Panc1 (cell line): ENCODE results near the gene OPN4. TPM values are rescaled to one million over a fixed set of nuclear protein-coding genes. Genes with fewer than 3 reads are reported as not detected.

ENCODE experiments used
- ATAC-seq: fragments of 200-7000 bp; cut with Tn5 transposase; 2 replicates; pipeline ENCODE4 v1.9.1; 2020; ENCODE audit warnings: mild to moderate bottlenecking, moderate library complexity
- BruUV-seq: library from RNA; stranded (reverse); fragments of 400-500 nt; replicated peaks from 2 replicates; lab custom pipeline; 2021; lab: Mats Ljungman, UMichigan
- CTCF ChIA-PET: fragments of 300-600 bp; sonication (Branson Sonifier 250); formaldehyde crosslinking; loops from one replicate; lab custom pipeline; 2022; ENCODE audit warnings: antibody characterized with exemption; lab: Charles Lee
- POLR2A ChIA-PET: fragments of 300-600 bp; sonication (Branson Sonifier 250); formaldehyde crosslinking; loops from one replicate; lab custom pipeline; 2022; ENCODE audit warnings: antibody characterized with exemption; lab: Charles Lee
- DNase-seq: peaks from one replicate; pipeline ENCODE4 v3.0.0-alpha.2; 2010; ENCODE audit warnings: low read depth, low spot score
- H3K27ac ChIP-seq: 2 replicates; pipeline ENCODE4 v1.5.1; 2011; ENCODE audit warnings: mild to moderate bottlenecking, low read length, inconsistent platforms
- H3K27me3 ChIP-seq: fragments of 200-500 bp; sonication (Bioruptor generic); 2 replicates; pipeline ENCODE4 v1.6.0; 2014; ENCODE audit warnings: low read length, inconsistent platforms; ENCODE audit not compliant: control insufficient read depth, insufficient read depth
- H3K36me3 ChIP-seq: fragments of 200-500 bp; sonication (Bioruptor generic); 2 replicates; pipeline ENCODE4 v1.5.1; 2014; ENCODE audit warnings: inconsistent platforms, mild to moderate bottlenecking, low read length, moderate library complexity; ENCODE audit not compliant: control insufficient read depth, insufficient read depth
- H3K4me1 ChIP-seq: 2 replicates; pipeline ENCODE4 v1.5.1; 2011; ENCODE audit warnings: inconsistent platforms, mild to moderate bottlenecking, low read length, moderate library complexity; ENCODE audit not compliant: control insufficient read depth, insufficient read depth
- H3K4me3 ChIP-seq, 2 experiments: 2 replicates each; pipeline ENCODE4 v1.5.1; 2011 to 2012; ENCODE audit warnings: low read depth in 2 of 2, low read length in 2 of 2, mild to moderate bottlenecking in 2 of 2, inconsistent platforms in 1 of 2, moderate library complexity in 1 of 2
- H3K9me3 ChIP-seq: fragments of 200-500 bp; sonication (Bioruptor generic); 2 replicates; pipeline ENCODE4 v1.5.1; 2014; ENCODE audit warnings: low read depth, mild to moderate bottlenecking, inconsistent platforms, low read length, moderate library complexity; ENCODE audit not compliant: control insufficient read depth, insufficient read depth
- POLR2AphosphoS5 ChIP-seq: IDR thresholded peaks from 2 replicates; pipeline ENCODE4 v1.6.1; 2012; ENCODE audit warnings: mild to moderate bottlenecking, low read depth, low read length, moderate library complexity
- SIN3A ChIP-seq: IDR thresholded peaks from 2 replicates; pipeline ENCODE4 v1.6.1; 2012; ENCODE audit warnings: low read depth, mild to moderate bottlenecking, low read length, moderate library complexity, borderline replicate concordance; ENCODE audit not compliant: insufficient read depth
- TCF7L2 ChIP-seq: IDR thresholded peaks from 2 replicates; pipeline ENCODE4 v1.6.1; 2011; ENCODE audit warnings: mild to moderate bottlenecking, low read depth, low read length, inconsistent platforms
- in situ Hi-C: cut with HindIII; loops from 2 replicates; pipeline ENCODE4 v1.10.0; 2016; ENCODE audit warnings: low sequenced_read_pairs, low pct_unique_long_range_greater_than_20kb
- intact Hi-C: fragments of 100-400 bp; cut with micrococcal nuclease; formaldehyde crosslinking; loops from one replicate; pipeline ENCODE4 v1.10.0; 2022; ENCODE audit not compliant: unreplicated experiment
- total RNA-seq: library from RNA; stranded (reverse); gene quantifications from one replicate; pipeline ENCODE4 v1.2.1, GENCODE V29; 2021; ENCODE audit not compliant: unreplicated experiment
- TF ChIP-seq, protein P1 (sequence below): fragments of 450-650 bp; IDR thresholded peaks from 2 replicates; pipeline ENCODE4 v1.5.1; 2017; ENCODE audit warnings: mild to moderate bottlenecking
- TF ChIP-seq, protein P2 (sequence below), 2 experiments: IDR thresholded peaks; 2 replicates each; pipeline ENCODE4 v1.6.1; 2011 to 2012; ENCODE audit warnings: low read depth in 2 of 2, control low read depth in 1 of 2, low read length in 1 of 2, mild to moderate bottlenecking in 1 of 2, moderate library complexity in 1 of 2; ENCODE audit not compliant: insufficient read depth in 1 of 2

Gene OPN4
- total RNA-seq, 1 experiment from 2014 or later = not detected

DNA sequence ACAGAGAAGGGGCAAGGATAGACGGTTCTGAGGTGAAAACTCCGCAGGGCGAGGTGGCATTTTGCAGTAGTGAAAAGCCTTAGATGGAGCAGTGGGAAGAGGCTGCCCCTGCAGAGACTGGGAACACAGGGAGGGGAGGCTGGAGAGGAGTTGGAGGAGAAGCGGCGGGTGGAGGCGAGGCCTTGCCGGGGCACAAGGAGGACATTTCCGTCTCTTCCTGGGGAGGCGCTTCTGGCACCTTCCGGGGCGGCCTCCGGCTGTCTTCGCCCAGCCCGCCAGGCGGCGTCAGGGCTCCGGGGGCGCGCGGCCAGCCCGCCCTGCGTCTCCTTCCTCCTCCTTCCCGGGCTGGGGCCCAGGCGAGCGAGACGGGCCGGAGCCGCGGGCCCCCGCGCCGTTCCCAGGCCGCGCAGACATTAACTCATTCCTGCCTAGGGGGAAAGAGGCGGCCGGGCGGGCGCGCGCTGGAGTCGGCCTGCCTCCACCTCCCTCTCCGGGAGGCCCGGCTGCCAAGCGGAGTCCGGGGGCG, 56.7 kb downstream of the OPN4 start:
- H3K27me3 ChIP-seq = no peaks in the 10 kb centered on the region
- peak overlapping the region; percentile 59 to 69 for H3K4me3 ChIP-seq
- no peak; the same call in none of the 2 replicates for TF ChIP-seq TCF7L2
- TF ChIP-seq, protein P1, sequence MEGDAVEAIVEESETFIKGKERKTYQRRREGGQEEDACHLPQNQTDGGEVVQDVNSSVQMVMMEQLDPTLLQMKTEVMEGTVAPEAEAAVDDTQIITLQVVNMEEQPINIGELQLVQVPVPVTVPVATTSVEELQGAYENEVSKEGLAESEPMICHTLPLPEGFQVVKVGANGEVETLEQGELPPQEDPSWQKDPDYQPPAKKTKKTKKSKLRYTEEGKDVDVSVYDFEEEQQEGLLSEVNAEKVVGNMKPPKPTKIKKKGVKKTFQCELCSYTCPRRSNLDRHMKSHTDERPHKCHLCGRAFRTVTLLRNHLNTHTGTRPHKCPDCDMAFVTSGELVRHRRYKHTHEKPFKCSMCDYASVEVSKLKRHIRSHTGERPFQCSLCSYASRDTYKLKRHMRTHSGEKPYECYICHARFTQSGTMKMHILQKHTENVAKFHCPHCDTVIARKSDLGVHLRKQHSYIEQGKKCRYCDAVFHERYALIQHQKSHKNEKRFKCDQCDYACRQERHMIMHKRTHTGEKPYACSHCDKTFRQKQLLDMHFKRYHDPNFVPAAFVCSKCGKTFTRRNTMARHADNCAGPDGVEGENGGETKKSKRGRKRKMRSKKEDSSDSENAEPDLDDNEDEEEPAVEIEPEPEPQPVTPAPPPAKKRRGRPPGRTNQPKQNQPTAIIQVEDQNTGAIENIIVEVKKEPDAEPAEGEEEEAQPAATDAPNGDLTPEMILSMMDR = peak; percentile 98
- TF ChIP-seq SIN3A = peak; percentile 63; the same call in 1 of the 2 replicates
- TF ChIP-seq POLR2AphosphoS5 = peak; percentile 89
- TF ChIP-seq, protein P2, sequence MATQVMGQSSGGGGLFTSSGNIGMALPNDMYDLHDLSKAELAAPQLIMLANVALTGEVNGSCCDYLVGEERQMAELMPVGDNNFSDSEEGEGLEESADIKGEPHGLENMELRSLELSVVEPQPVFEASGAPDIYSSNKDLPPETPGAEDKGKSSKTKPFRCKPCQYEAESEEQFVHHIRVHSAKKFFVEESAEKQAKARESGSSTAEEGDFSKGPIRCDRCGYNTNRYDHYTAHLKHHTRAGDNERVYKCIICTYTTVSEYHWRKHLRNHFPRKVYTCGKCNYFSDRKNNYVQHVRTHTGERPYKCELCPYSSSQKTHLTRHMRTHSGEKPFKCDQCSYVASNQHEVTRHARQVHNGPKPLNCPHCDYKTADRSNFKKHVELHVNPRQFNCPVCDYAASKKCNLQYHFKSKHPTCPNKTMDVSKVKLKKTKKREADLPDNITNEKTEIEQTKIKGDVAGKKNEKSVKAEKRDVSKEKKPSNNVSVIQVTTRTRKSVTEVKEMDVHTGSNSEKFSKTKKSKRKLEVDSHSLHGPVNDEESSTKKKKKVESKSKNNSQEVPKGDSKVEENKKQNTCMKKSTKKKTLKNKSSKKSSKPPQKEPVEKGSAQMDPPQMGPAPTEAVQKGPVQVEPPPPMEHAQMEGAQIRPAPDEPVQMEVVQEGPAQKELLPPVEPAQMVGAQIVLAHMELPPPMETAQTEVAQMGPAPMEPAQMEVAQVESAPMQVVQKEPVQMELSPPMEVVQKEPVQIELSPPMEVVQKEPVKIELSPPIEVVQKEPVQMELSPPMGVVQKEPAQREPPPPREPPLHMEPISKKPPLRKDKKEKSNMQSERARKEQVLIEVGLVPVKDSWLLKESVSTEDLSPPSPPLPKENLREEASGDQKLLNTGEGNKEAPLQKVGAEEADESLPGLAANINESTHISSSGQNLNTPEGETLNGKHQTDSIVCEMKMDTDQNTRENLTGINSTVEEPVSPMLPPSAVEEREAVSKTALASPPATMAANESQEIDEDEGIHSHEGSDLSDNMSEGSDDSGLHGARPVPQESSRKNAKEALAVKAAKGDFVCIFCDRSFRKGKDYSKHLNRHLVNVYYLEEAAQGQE (IDR thresholded peaks at IDR 0.05; ENCODE audit: insufficient read depth in 1 of 2, low read depth in 2 of 2, low read length in 1 of 2) = peak in 1 of 2 experiments; percentile 20; a peak in 1 of 4 replicates
- H3K9me3 ChIP-seq = no peaks in the 10 kb centered on the region
- ChIA-PET CTCF (no interaction called here), POLR2A (no interaction called here)
- ATAC-seq (peak; percentile 94), DNase-seq (no peak)
- intact Hi-C loops (loop anchor here (2.0 kb wide), 1 partner anchor 188 kb away; no protein-coding TSS in a partner anchor), in situ Hi-C loops (no loop called here)
- no peaks in the 10 kb centered on the region for H3K36me3 ChIP-seq
- H3K27ac ChIP-seq = peak overlapping the region; percentile 99
- peaks cover 18% of the 10 kb centered on the region for H3K4me1 ChIP-seq
- BruUV-seq = no TSS peak

DNA sequence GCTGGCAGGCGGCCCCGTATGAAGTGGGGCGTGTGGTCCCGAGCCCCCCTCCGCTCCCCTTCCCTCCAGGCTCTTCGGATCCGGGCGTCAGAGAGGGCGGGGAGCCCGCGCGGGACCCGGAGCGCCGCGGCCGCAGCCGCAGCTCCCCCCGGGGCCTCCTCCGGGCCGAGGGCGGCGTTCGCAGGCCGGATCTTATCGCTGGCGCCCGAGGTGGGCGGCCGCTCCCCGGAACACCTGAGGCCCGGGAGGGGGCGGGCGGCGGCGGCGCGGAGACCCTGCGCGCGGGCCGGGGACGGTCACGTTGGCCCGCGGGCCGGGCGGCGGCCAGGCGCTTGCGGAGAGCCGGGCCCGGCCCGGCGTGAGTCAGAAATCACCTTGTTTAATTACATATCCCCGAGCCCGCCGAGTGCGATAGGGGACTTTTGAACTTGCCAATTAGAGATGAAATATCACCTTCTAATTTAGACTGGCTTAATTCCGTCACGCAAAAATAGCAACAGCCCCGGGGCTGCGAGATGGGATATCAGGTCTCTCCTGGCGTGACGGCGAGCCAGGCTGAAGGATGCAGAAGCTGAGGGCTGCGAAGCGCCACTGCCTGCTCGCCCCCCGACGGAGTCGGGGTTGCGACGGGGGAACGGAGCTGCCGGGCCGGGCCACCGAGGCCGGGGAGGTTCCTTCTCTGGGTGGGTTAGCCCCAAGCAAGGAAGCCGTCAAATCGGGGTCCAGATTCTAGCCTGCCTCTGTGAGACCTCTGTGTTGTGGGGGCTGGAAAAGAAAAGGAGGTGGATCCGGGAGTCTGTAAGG, 57.4 kb downstream of the OPN4 start:
- peaks cover 18% of the 10 kb centered on the region; the same call in 1 of the 2 replicates for H3K4me1 ChIP-seq
- H3K27me3 ChIP-seq = no peaks in the 10 kb centered on the region
- DNase-seq = no peak
- H3K4me3 ChIP-seq = peak overlapping the region; percentile 59 to 69
- POLR2A ChIA-PET = no interaction called here
- in situ Hi-C loops = no loop called here
- intact Hi-C loops = loop anchor here (2.0 kb wide), 1 partner anchor 187 kb away; no protein-coding TSS in a partner anchor
- CTCF ChIA-PET = no interaction called here
- H3K27ac ChIP-seq = peak overlapping the region; percentile 99
- no peaks in the 10 kb centered on the region for H3K36me3 ChIP-seq
- peak; percentile 65 for ATAC-seq
- BruUV-seq = no TSS peak
- TF ChIP-seq, protein P2 (IDR thresholded peaks at IDR 0.05; ENCODE audit: insufficient read depth in 1 of 2, low read depth in 2 of 2, low read length in 1 of 2) = no peak
- TF ChIP-seq, protein P1 = no peak
- TF ChIP-seq POLR2AphosphoS5 (no peak; the same call in 1 of the 2 replicates), TCF7L2 (0 out of 2 replicates have a peak, but pooled peaks have one; percentile 67), SIN3A (0 out of 2 replicates have a peak, but pooled peaks have one; percentile 2)
- no peaks in the 10 kb centered on the region for H3K9me3 ChIP-seq
